Keratinocyte (primary cell): Measurements from ENCODE around the gene EFNB2.

Source experiments
- EZH2 ChIP-seq: IDR thresholded peaks from one replicate; pipeline ENCODE4 v1.6.1; 2012; ENCODE audit warnings: inconsistent platforms, mild to moderate bottlenecking, low read length, moderate library complexity
- TF ChIP-seq, protein P1 (sequence below), 3 experiments: IDR thresholded peaks in 1 of 3; conservative IDR thresholded peaks in 1 of 3; optimal IDR thresholded peaks in 1 of 3; 2 replicates in 2 of 3; 3 replicates in 1 of 3; pipeline versions ENCODE3 to v1.5.1; 2011; ENCODE audit warnings: low read length in 3 of 3, mild to moderate bottlenecking in 3 of 3, moderate library complexity in 2 of 3, control low read depth in 1 of 3, inconsistent platforms in 1 of 3; ENCODE audit not compliant: insufficient read depth in 2 of 3; ENCODE audit errors: extremely low read depth in 1 of 3

DNA sequence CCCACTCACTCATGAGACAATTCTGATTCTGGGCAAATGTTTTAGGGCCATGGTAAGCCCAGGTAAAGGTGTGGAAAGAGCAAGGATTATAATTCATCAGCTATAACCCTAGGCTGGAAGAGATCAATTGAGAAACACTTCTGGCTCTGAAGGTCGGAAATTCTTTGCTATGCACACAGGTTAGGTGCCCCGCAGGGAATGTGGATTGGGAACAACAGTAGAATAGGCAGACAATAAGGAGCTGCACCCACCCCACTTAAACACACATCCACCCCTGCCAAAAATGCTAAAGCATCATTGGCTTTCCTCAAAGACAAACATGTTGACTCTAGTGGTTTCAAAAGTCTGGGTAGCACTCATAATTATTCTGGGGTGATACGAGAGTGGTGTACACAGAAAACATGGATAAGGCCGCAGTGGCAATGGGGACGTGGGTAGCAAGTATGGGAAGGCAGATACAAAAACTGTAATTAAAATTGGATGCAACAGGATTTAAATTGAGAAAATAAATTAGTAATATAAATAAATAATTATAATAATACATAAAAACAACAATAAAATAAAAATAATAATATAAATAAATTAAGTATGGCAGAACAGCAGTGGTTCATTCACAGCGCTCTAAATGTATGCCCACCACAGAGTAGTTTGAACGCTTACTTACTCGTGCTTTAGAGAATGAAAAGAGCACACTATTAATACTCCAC is 8.6 kb downstream of the EFNB2 start:
- TF ChIP-seq EZH2, result no peak
- TF ChIP-seq, protein P1, sequence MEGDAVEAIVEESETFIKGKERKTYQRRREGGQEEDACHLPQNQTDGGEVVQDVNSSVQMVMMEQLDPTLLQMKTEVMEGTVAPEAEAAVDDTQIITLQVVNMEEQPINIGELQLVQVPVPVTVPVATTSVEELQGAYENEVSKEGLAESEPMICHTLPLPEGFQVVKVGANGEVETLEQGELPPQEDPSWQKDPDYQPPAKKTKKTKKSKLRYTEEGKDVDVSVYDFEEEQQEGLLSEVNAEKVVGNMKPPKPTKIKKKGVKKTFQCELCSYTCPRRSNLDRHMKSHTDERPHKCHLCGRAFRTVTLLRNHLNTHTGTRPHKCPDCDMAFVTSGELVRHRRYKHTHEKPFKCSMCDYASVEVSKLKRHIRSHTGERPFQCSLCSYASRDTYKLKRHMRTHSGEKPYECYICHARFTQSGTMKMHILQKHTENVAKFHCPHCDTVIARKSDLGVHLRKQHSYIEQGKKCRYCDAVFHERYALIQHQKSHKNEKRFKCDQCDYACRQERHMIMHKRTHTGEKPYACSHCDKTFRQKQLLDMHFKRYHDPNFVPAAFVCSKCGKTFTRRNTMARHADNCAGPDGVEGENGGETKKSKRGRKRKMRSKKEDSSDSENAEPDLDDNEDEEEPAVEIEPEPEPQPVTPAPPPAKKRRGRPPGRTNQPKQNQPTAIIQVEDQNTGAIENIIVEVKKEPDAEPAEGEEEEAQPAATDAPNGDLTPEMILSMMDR (optimal IDR thresholded peaks at IDR 0.05 in 1 of 3, IDR thresholded peaks at IDR 0.05 in 1 of 3, conservative IDR thresholded peaks at IDR 0.05 in 1 of 3; ENCODE audit: extremely low read depth in 1 of 3, insufficient read depth in 2 of 3, low read length in 3 of 3), result no peak
